ENCODE measurements around the gene PRKAA1. TPM values are rescaled to one million over a fixed set of nuclear protein-coding genes. Genes with fewer than 3 reads are reported as not detected.

Gene PRKAA1
- total and polyA plus RNA-seq, 2 of the 4 experiments (the other 2 are of a cell fraction): 47.7 to 94.1 TPM

- no peak overlapping the region for H3K27ac ChIP-seq (ENCODE audit: insufficient read depth, low read length)
- in situ Hi-C loops (cut with MboI; ENCODE audit: low sequenced_read_pairs) (no loop called here), intact Hi-C loops (cut with micrococcal nuclease) (loop anchor here (5.0 kb wide), 1 partner anchor 35 kb away; no protein-coding TSS in a partner anchor), dilution Hi-C loops (cut with HindIII; ENCODE audit: low sequenced_read_pairs, unreplicated experiment) (no loop called here)
- no peak overlapping the region for H2BK120ac ChIP-seq (ENCODE audit: low read depth, low read length)
- H2BK15ac ChIP-seq (ENCODE audit: low read depth, low read length): no peak overlapping the region
- no peak for TF ChIP-seq CEBPB (IDR thresholded peaks at IDR 0.05; ENCODE audit: low read depth, low read length)
- peak; percentile 60; the same call in 1 of the 2 replicates for TF ChIP-seq FOS (IDR thresholded peaks at IDR 0.05; ENCODE audit: low read depth, low read length)
- H3K79me1 ChIP-seq (ENCODE audit: low read depth in 1 of 2, low read length in 2 of 2): no peaks in the 10 kb centered on the region; a peak in 1 of 4 replicates
- H3K27me3 ChIP-seq (ENCODE audit: control insufficient read depth, insufficient read depth, low read length): no peaks in the 10 kb centered on the region
- H2AK9ac ChIP-seq (replicated peaks; ENCODE audit: low read depth, low read length, poor library complexity): no peak overlapping the region
- H4K20me1 ChIP-seq (ENCODE audit: insufficient read depth, low read length): no peaks in the 10 kb centered on the region
- H2BK5ac ChIP-seq (ENCODE audit: low read depth, low read length, poor library complexity, severe bottlenecking): no peak overlapping the region
- H3K9me3 ChIP-seq (ENCODE audit: control insufficient read depth, insufficient read depth, low read length): no peaks in the 10 kb centered on the region
- H4K91ac ChIP-seq (ENCODE audit: insufficient read depth, low read depth, low read length): no peak overlapping the region
- CTCF ChIA-PET: no interaction called here
- H3K9me1 ChIP-seq (ENCODE audit: insufficient read depth, low read length): no peaks in the 10 kb centered on the region
- ATAC-seq (ENCODE audit: low read depth): peak; percentile 88
- no peak overlapping the region for H4K5ac ChIP-seq (ENCODE audit: low read depth, low read length)
- no peak overlapping the region for H3K4ac ChIP-seq (ENCODE audit: low read depth, low read length)
- no peak overlapping the region for H4K8ac ChIP-seq (ENCODE audit: low read depth in 2 of 2, low read length in 2 of 2)
- H3K23ac ChIP-seq (ENCODE audit: low read depth, low read length): no peak overlapping the region
- no TSS peak for BruUV-seq (replicated peaks)
- WGBS, 2 experiments (ENCODE audit: extremely low coverage in 2 of 2, insufficient read length in 1 of 2): no CpG with 5 or more reads among the region's 2 CpGs
- no peak overlapping the region for H2BK20ac ChIP-seq (ENCODE audit: low read depth, low read length)
- H3K4me2 ChIP-seq (ENCODE audit: low read depth, low read length): peak overlapping the region; percentile 40; the same call in 1 of the 2 replicates
- peak; percentile 71 for DNase-seq
- 0 out of 2 replicates have a peak, but pooled peaks cover 2% of the 10 kb centered on the region for H3K4me1 ChIP-seq (ENCODE audit: control insufficient read depth, insufficient read depth, low read length)
- no peak overlapping the region for H3K14ac ChIP-seq (replicated peaks; ENCODE audit: low read depth, low read length)
- no peak overlapping the region for H2AK5ac ChIP-seq (ENCODE audit: low read depth, low read length)
- no peak overlapping the region for H3K9ac ChIP-seq (ENCODE audit: low read depth, low read length)
- H2AFZ ChIP-seq (replicated peaks; ENCODE audit: low read length, poor library complexity): no peak overlapping the region
- POLR2A ChIA-PET (ENCODE audit: unreplicated experiment): no interaction called here
- no peak overlapping the region for H3K56ac ChIP-seq (ENCODE audit: extremely low read depth, insufficient read depth, low read length)
- H3K36me3 ChIP-seq (ENCODE audit: control insufficient read depth, insufficient read depth, low read length): no peaks in the 10 kb centered on the region
- no peak overlapping the region for H3K4me3 ChIP-seq (ENCODE audit: insufficient read depth, low read depth, low read length)
- no peak overlapping the region for H3K18ac ChIP-seq (ENCODE audit: low read depth, low read length)
These were observed 44.2 kb upstream of the PRKAA1 start for GRCh38 chr5:40842351-40842750.
